Measurements from ENCODE around the gene KIAA1586.
"Not testable (repeated sequence)": the region's sequence is repeated elsewhere in the genome, so short reads cannot be mapped to it uniquely, and the experiment has no call there.

The KIAA1586 gene

GRCh38 chr6:57047859-57048258 is 1.4 kb downstream of the KIAA1586 start:
- DNase-seq: not testable (repeated sequence)

- DNase-seq: no peak
These were observed 2.1 kb downstream of the KIAA1586 start for GRCh38 chr6:57048577-57048976.

- DNase-seq: no peak
These were observed 17.4 kb downstream of the KIAA1586 start for GRCh38 chr6:57063847-57064246.

GRCh38 chr6:57064809-57065208 is 18.3 kb downstream of the KIAA1586 start:
- no peak for DNase-seq

- no peak for DNase-seq
These were observed 21.6 kb downstream of the KIAA1586 start for GRCh38 chr6:57068061-57068460.

- no peak for DNase-seq
These were observed 22.7 kb downstream of the KIAA1586 start for GRCh38 chr6:57069228-57069627.

GRCh38 chr6:57069920-57070331 is 23.4 kb downstream of the KIAA1586 start:
- DNase-seq: no peak

GRCh38 chr6:57072108-57072507 is 25.6 kb downstream of the KIAA1586 start:
- no peak for DNase-seq

- DNase-seq: no peak
These were observed 27.9 kb downstream of the KIAA1586 start for GRCh38 chr6:57074383-57074782.

- no peak for DNase-seq
These were observed 28.6 kb downstream of the KIAA1586 start for GRCh38 chr6:57075092-57075491.

GRCh38 chr6:57078531-57079207 is 32.2 kb downstream of the KIAA1586 start:
- no peak for DNase-seq

GRCh38 chr6:57085471-57085870 is 39.0 kb downstream of the KIAA1586 start:
- no peak for DNase-seq

GRCh38 chr6:57086843-57087242 is 40.4 kb downstream of the KIAA1586 start:
- no peak for DNase-seq

- peak; percentile 40 for DNase-seq
These were observed 41.4 kb downstream of the KIAA1586 start for GRCh38 chr6:57087916-57088315.

- no peak for DNase-seq
These were observed 42.8 kb downstream of the KIAA1586 start for GRCh38 chr6:57089265-57089664.

GRCh38 chr6:57089687-57090457 is 43.4 kb downstream of the KIAA1586 start, which contains the start of gene ZNF451:
TSS of gene ZNF451 (plus strand) at chr6:57090188. CDS start at chr6:57090254, 66 bp downstream.
- peak; percentile 95 for DNase-seq

GRCh38 chr6:57090458-57091067 is 44.1 kb downstream of the KIAA1586 start:
- DNase-seq: not testable (repeated sequence)

GRCh38 chr6:57091375-57091774 is 44.9 kb downstream of the KIAA1586 start:
- DNase-seq: not testable (repeated sequence)

GRCh38 chr6:57094689-57095088 is 48.2 kb downstream of the KIAA1586 start:
- no peak for DNase-seq

GRCh38 chr6:57097596-57097995 is 51.1 kb downstream of the KIAA1586 start:
- no peak for DNase-seq

GRCh38 chr6:57102976-57103375 is 56.5 kb downstream of the KIAA1586 start:
- no peak for DNase-seq

GRCh38 chr6:57104336-57104735 is 57.8 kb downstream of the KIAA1586 start:
- peak; percentile 74 for DNase-seq
